ENCODE results near the gene NOC2L.
A peak's percentile ranks its signal among the peaks of the same experiment; 100 is the strongest.
"Not testable (repeated sequence)": the region's sequence is repeated elsewhere in the genome, so short reads cannot be mapped to it uniquely, and the experiment has no call there.

The NOC2L gene

GRCh38 chr1:897951-898350, 61.1 kb downstream of the NOC2L start:
- DNase-seq: not testable (repeated sequence)

GRCh38 chr1:897226-897625, 61.8 kb downstream of the NOC2L start:
- peak in 1 of 2 donors; percentile 8 for DNase-seq

Data from bone marrow (tissue), 2 donors.